Keratinocyte (primary cell): ENCODE data around the gene SLC19A1. TPM values are rescaled to one million over a fixed set of nuclear protein-coding genes. Genes with fewer than 3 reads are reported as not detected.

Source experiments
- DNase-seq: peaks from one replicate; pipeline ENCODE4 v3.0.0-alpha.2; 2011; ENCODE audit warnings: low read depth, missing footprints, low spot score
- FAIRE-seq: peaks from 2 replicates; lab custom pipeline; 2011; peaks lifted over from hg19 to GRCh38; lab: Jason Lieb, UNC
- H2AFZ ChIP-seq: 2 replicates; pipeline ENCODE4 v1.6.0; 2012; ENCODE audit warnings: low read length, control low read depth, inconsistent platforms; ENCODE audit not compliant: control insufficient read depth
- H3K27ac ChIP-seq: 2 replicates; pipeline ENCODE4 v1.5.1; 2011; ENCODE audit warnings: low read length; ENCODE audit not compliant: control insufficient read depth, insufficient read depth
- H3K27me3 ChIP-seq: 3 replicates; pipeline ENCODE4 v1.6.0; 2011; ENCODE audit warnings: low read length; ENCODE audit not compliant: control insufficient read depth, insufficient read depth; ENCODE audit errors: extremely low read depth
- H3K36me3 ChIP-seq, 2 experiments: 2 replicates in 1 of 2; 3 replicates in 1 of 2; pipeline ENCODE4 v1.5.1; 2011; ENCODE audit warnings: low read length in 2 of 2, mild to moderate bottlenecking in 1 of 2; ENCODE audit not compliant: control insufficient read depth in 2 of 2, insufficient read depth in 2 of 2; ENCODE audit errors: extremely low read depth in 1 of 2
- H3K4me1 ChIP-seq: 3 replicates; pipeline ENCODE4 v1.5.1; 2011; ENCODE audit warnings: low read length; ENCODE audit not compliant: control insufficient read depth, insufficient read depth; ENCODE audit errors: extremely low read depth
- H3K4me2 ChIP-seq: 3 replicates; pipeline ENCODE4 v1.6.0; 2011; ENCODE audit warnings: low read depth, low read length; ENCODE audit not compliant: control insufficient read depth, insufficient read depth; ENCODE audit errors: extremely low read depth
- H3K4me3 ChIP-seq, 3 experiments: fragments of 200-600 bp in 1 of 3; sonication (generic) in 1 of 3; 2 replicates in 2 of 3; 3 replicates in 1 of 3; pipeline ENCODE4 v1.5.1; 2011 to 2016; ENCODE audit warnings: low read length in 3 of 3, mild to moderate bottlenecking in 3 of 3, control low read depth in 2 of 3, inconsistent platforms in 1 of 3, low read depth in 1 of 3, mixed read lengths in 1 of 3, mixed run types in 1 of 3, moderate library complexity in 1 of 3; ENCODE audit not compliant: control insufficient read depth in 2 of 3, insufficient read depth in 2 of 3; ENCODE audit errors: extremely low read depth in 1 of 3
- H3K79me2 ChIP-seq: 2 replicates; pipeline ENCODE4 v1.6.0; 2012; ENCODE audit warnings: low read length; ENCODE audit not compliant: control insufficient read depth, insufficient read depth
- H3K9ac ChIP-seq: 3 replicates; pipeline ENCODE4 v1.6.0; 2011; ENCODE audit warnings: low read length; ENCODE audit not compliant: control insufficient read depth, insufficient read depth; ENCODE audit errors: extremely low read depth
- H3K9me1 ChIP-seq: 3 replicates; pipeline ENCODE4 v1.6.0; 2011; ENCODE audit warnings: low read length; ENCODE audit not compliant: control insufficient read depth, insufficient read depth; ENCODE audit errors: extremely low read depth
- H3K9me3 ChIP-seq: 2 replicates; pipeline ENCODE4 v1.5.1; 2012; ENCODE audit warnings: low read depth, low read length; ENCODE audit not compliant: control insufficient read depth
- H4K20me1 ChIP-seq: 3 replicates; pipeline ENCODE4 v1.6.0; 2011; ENCODE audit warnings: low read length; ENCODE audit not compliant: control insufficient read depth, insufficient read depth; ENCODE audit errors: extremely low read depth
- EZH2 ChIP-seq: IDR thresholded peaks from one replicate; pipeline ENCODE4 v1.6.1; 2012; ENCODE audit warnings: inconsistent platforms, mild to moderate bottlenecking, low read length, moderate library complexity
- dilution Hi-C: fragments of 300-500 bp; cut with MboI; formaldehyde crosslinking; loops from one replicate; pipeline ENCODE4 v1.7.0; 2020; ENCODE audit warnings: low sequenced_read_pairs; ENCODE audit not compliant: extremely low pct_ligation_motif_present
- polyA plus RNA-seq, 5 experiments: library from polyadenylated mRNA; depleted of rRNA in 3 of 5; stranded (reverse) in 3 of 5; stranded (forward) in 1 of 5; unstranded in 1 of 5; fragments of >200 nt; gene quantifications; 1 replicate in 1 of 5; 2 replicates in 3 of 5; 3 replicates in 1 of 5; pipeline versions ENCODE4 v1.2.1 to v1.2.3, GENCODE V29; 2011 to 2012; ENCODE audit warnings: missing spikeins in 2 of 5, low read depth in 1 of 5, low replicate concordance in 1 of 5
- TF ChIP-seq, protein P1 (sequence below), 3 experiments: IDR thresholded peaks in 1 of 3; conservative IDR thresholded peaks in 1 of 3; optimal IDR thresholded peaks in 1 of 3; 2 replicates in 2 of 3; 3 replicates in 1 of 3; pipeline versions ENCODE3 to v1.5.1; 2011; ENCODE audit warnings: low read length in 3 of 3, mild to moderate bottlenecking in 3 of 3, moderate library complexity in 2 of 3, control low read depth in 1 of 3, inconsistent platforms in 1 of 3; ENCODE audit not compliant: insufficient read depth in 2 of 3; ENCODE audit errors: extremely low read depth in 1 of 3

Gene SLC19A1
- polyA plus RNA-seq, 1 donor (not counting 4 experiments of a cell fraction or from before 2014, with no cell fraction given), result 3.8 TPM

DNA sequence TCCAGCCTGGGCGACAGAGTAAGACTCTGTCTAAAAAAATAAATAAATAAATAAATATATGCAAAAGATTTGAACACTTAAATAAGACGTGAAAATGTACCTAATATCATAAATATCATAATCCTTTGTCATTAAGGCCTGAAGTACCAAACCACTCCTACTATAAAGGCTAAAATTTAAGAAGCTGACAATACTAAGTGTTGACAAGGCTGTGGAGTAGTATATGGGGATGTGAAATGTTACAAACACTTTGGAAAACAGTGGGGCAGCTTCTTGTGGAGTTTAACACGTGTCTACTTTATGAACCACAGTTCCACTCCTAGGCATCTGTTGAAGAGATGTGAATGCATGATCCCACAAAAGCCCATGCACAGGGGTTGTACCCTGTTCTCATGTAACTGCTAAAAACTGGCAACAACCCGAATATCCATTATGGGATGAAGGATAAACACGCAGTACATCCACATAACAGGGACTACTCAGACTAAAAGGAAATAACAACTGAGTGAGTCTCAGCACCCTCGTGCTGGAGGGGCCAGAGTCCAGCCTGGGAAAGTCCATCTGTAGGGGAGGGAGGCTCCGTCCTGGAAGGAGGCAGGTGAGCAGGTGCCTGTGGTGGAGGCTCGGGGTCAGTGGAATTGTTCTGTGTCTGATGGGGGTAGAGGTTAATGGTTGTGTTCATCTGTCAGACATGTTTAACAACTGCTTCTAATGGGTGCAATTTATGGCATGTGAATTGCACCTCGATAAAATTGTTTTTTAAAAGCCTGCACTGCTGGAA is 6.7 kb upstream of the SLC19A1 start:
- no peak for FAIRE-seq
- no peaks in the 10 kb centered on the region for H3K4me1 ChIP-seq
- H3K9ac ChIP-seq, result no peak overlapping the region
- DNase-seq, result no peak
- no peak overlapping the region for H3K4me3 ChIP-seq
- dilution Hi-C loops, result no loop called here
- H3K9me3 ChIP-seq, result no peaks in the 10 kb centered on the region
- H2AFZ ChIP-seq, result no peak overlapping the region
- H3K79me2 ChIP-seq, result no peaks in the 10 kb centered on the region
- TF ChIP-seq, protein P1, sequence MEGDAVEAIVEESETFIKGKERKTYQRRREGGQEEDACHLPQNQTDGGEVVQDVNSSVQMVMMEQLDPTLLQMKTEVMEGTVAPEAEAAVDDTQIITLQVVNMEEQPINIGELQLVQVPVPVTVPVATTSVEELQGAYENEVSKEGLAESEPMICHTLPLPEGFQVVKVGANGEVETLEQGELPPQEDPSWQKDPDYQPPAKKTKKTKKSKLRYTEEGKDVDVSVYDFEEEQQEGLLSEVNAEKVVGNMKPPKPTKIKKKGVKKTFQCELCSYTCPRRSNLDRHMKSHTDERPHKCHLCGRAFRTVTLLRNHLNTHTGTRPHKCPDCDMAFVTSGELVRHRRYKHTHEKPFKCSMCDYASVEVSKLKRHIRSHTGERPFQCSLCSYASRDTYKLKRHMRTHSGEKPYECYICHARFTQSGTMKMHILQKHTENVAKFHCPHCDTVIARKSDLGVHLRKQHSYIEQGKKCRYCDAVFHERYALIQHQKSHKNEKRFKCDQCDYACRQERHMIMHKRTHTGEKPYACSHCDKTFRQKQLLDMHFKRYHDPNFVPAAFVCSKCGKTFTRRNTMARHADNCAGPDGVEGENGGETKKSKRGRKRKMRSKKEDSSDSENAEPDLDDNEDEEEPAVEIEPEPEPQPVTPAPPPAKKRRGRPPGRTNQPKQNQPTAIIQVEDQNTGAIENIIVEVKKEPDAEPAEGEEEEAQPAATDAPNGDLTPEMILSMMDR (optimal IDR thresholded peaks at IDR 0.05 in 1 of 3, IDR thresholded peaks at IDR 0.05 in 1 of 3, conservative IDR thresholded peaks at IDR 0.05 in 1 of 3; ENCODE audit: extremely low read depth in 1 of 3, insufficient read depth in 2 of 3, low read length in 3 of 3), result no peak
- TF ChIP-seq EZH2, result no peak
- H3K36me3 ChIP-seq, result no peaks in the 10 kb centered on the region
- H3K9me1 ChIP-seq, result no peaks in the 10 kb centered on the region
- H3K27me3 ChIP-seq, result peaks cover 2% of the 10 kb centered on the region
- H3K27ac ChIP-seq, result no peak overlapping the region
- H3K4me2 ChIP-seq, result no peak overlapping the region
- no peaks in the 10 kb centered on the region for H4K20me1 ChIP-seq

DNA sequence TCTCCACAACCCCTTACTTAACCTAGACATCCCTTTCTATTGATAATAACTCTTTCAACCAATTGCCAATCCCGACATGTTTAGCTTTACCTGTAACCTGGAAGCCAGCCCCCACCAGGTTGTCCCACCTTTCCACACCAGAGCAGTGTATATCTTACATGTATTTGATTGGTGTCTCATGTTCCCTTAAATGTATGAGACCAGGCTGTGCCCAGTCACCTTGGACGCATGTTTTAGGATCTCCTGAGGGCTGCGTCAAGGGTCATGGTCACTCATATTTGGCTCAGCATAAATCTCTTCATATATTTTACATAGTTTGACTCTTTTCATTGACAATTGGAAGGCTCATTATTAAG is 5.3 kb upstream of the SLC19A1 start:
- no peak overlapping the region for H3K27ac ChIP-seq
- no peak overlapping the region for H2AFZ ChIP-seq
- H3K4me2 ChIP-seq, result no peak overlapping the region
- no peaks in the 10 kb centered on the region for H3K79me2 ChIP-seq
- H3K4me1 ChIP-seq, result no peaks in the 10 kb centered on the region
- H4K20me1 ChIP-seq, result no peaks in the 10 kb centered on the region
- TF ChIP-seq EZH2, result no peak
- TF ChIP-seq, protein P1 (optimal IDR thresholded peaks at IDR 0.05 in 1 of 3, IDR thresholded peaks at IDR 0.05 in 1 of 3, conservative IDR thresholded peaks at IDR 0.05 in 1 of 3; ENCODE audit: extremely low read depth in 1 of 3, insufficient read depth in 2 of 3, low read length in 3 of 3), result no peak
- H3K27me3 ChIP-seq, result peaks cover 2% of the 10 kb centered on the region
- H3K9me3 ChIP-seq, result no peaks in the 10 kb centered on the region
- no peak overlapping the region for H3K4me3 ChIP-seq
- no peak overlapping the region for H3K9ac ChIP-seq
- DNase-seq, result no peak
- H3K36me3 ChIP-seq, result no peaks in the 10 kb centered on the region
- FAIRE-seq, result no peak
- dilution Hi-C loops, result no loop called here
- H3K9me1 ChIP-seq, result no peaks in the 10 kb centered on the region
